RWPE2 (cell line): Measurements from ENCODE around the gene SPINDOC.
"Not testable (repeated sequence)": the region's sequence is repeated elsewhere in the genome, so short reads cannot be mapped to it uniquely, and the experiment has no call there.

ENCODE experiments used
- ATAC-seq: fragments of 200-7000 bp; cut with Tn5 transposase; 3 replicates; pipeline ENCODE4 v1.9.1; 2021; ENCODE audit warnings: low read depth
- DNase-seq: peaks from one replicate; pipeline ENCODE4 v3.0.0-alpha.2; 2020; ENCODE audit warnings: low spot score
- H3K27ac ChIP-seq: fragments of 450-650 bp; 2 replicates; pipeline ENCODE4 v1.5.1; 2017; ENCODE audit warnings: mild to moderate bottlenecking; ENCODE audit not compliant: poor library complexity, severe bottlenecking
- H3K27me3 ChIP-seq: fragments of 250-450 bp; sonication (Bioruptor Pico); 2 replicates; pipeline ENCODE4 v1.5.1; 2021; ENCODE audit warnings: mild to moderate bottlenecking, moderate library complexity; ENCODE audit not compliant: insufficient read depth, poor library complexity, severe bottlenecking
- H3K36me3 ChIP-seq: fragments of 250-450 bp; sonication (Bioruptor Pico); 2 replicates; pipeline ENCODE4 v1.5.1; 2020; ENCODE audit warnings: low read depth, mild to moderate bottlenecking, moderate library complexity
- H3K4me1 ChIP-seq: fragments of 250-450 bp; sonication (Bioruptor Pico); 2 replicates; pipeline ENCODE4 v1.5.1; 2021; ENCODE audit warnings: mild to moderate bottlenecking, moderate library complexity; ENCODE audit not compliant: insufficient read depth, poor library complexity, severe bottlenecking
- H3K4me3 ChIP-seq: fragments of 250-450 bp; sonication (Bioruptor Pico); 2 replicates; pipeline ENCODE4 v1.5.1; 2021; ENCODE audit warnings: mild to moderate bottlenecking, moderate library complexity; ENCODE audit not compliant: severe bottlenecking
- H3K9me3 ChIP-seq: fragments of 250-450 bp; sonication (Bioruptor Pico); 2 replicates; pipeline ENCODE4 v1.5.1; 2021; ENCODE audit warnings: mild to moderate bottlenecking, moderate library complexity; ENCODE audit not compliant: severe bottlenecking
- TF ChIP-seq, protein P1 (sequence below): fragments of 450-650 bp; IDR thresholded peaks from one replicate; pipeline ENCODE4 v1.5.1; 2017; ENCODE audit warnings: mild to moderate bottlenecking, moderate library complexity; ENCODE audit not compliant: poor library complexity, severe bottlenecking

The SPINDOC gene

DNA sequence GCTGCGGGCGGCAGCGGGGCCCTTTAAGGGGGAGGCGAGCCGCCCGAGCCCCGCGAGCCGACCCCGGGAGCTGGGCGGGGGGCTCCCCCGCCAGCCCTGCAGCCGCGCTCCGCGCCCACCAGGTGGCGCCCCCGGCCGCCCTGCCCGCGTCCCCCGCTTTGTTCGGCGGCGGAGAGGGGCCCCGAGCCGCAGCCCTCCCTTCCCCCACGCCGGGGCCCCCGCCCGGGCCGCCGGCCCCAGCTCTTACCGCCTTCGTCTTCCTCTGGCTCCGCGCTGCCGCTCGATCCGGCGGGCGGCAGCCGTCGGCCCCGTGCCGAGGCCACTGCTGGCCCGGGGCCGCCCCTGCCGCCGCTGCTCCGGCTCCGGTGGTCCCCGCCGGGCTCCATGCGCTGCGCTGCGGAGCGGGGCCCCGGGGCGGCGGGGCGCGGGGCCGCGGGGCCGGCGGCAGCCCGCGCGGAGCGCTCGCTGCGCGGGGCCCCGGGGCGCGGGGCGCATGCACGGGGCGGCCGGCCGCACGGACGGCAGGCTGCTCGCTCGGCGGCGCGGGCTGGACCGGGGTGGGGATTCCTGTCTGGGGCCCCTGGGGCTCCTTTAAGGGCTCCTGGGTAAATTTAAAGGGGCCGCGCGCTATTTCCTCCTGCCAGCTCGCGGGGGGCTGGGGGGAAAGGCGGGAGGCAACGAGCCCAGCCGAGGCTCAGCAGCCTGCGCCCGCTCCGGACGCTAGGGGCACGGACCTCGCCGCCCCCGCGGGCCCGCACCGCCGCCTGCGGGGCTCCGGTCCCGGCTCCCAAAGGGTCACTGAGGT is 44.8 kb upstream of the SPINDOC start, which contains the start of gene ZFTA:
ZFTA (minus strand) TSS at position 539 of the 805 bp plus-strand sequence; CDS start at position 386, 153 bp downstream.
- Histone ChIP-seq H3K27ac (peak within 1 kb of the TSS; percentile 47), H3K4me3 (peak within 1 kb of the TSS; percentile 94), H3K4me1 (peaks cover 4% of the 10 kb centered on the region), H3K9me3 (no peaks in the 10 kb centered on the region), H3K27me3 (no peaks in the 10 kb centered on the region), H3K36me3 (no peaks in the 10 kb centered on the region)
- DNase-seq (peak; percentile 70), ATAC-seq (peak; percentile 46)
- TF ChIP-seq, protein P1, sequence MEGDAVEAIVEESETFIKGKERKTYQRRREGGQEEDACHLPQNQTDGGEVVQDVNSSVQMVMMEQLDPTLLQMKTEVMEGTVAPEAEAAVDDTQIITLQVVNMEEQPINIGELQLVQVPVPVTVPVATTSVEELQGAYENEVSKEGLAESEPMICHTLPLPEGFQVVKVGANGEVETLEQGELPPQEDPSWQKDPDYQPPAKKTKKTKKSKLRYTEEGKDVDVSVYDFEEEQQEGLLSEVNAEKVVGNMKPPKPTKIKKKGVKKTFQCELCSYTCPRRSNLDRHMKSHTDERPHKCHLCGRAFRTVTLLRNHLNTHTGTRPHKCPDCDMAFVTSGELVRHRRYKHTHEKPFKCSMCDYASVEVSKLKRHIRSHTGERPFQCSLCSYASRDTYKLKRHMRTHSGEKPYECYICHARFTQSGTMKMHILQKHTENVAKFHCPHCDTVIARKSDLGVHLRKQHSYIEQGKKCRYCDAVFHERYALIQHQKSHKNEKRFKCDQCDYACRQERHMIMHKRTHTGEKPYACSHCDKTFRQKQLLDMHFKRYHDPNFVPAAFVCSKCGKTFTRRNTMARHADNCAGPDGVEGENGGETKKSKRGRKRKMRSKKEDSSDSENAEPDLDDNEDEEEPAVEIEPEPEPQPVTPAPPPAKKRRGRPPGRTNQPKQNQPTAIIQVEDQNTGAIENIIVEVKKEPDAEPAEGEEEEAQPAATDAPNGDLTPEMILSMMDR = peak; percentile 92

DNA sequence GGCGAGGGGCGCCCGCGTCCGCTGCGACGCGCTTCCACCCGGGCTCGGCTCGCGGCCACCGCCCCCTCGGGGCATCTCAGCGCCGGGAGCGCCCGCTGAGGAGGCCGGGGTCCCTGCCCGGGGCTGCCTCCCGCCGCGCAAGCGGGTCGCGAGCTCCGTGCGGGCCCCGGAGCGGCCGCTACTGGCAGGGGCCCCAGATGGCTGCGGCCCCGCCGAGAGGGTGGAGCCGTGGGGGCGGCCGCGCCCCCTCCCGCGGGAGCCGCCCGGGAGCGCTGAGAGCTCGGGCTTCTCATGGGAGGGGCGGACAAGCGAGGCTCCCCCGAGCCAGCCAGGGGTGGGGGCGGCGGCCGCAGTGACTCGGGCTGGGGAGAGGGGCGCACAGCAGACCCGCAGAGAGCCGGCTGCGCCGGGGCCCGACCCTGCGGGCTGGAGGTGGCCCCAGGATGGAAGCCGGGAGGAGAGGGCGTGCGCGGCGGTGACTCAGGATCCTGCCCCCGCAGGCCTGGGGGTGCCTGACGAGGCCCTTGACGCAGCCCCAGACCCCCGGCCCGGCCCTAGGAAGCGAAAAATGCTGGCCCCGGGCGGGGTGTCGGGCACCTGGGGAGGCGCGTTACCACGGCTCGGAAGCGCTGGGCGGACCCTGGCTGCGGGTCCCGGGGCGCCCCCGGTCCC is 44.1 kb upstream of the SPINDOC start:
- H3K27ac ChIP-seq = peak overlapping the region; percentile 31
- peaks cover 4% of the 10 kb centered on the region for H3K4me1 ChIP-seq
- H3K27me3 ChIP-seq = no peaks in the 10 kb centered on the region
- peak overlapping the region; percentile 94 for H3K4me3 ChIP-seq
- DNase-seq = peak; percentile 60
- TF ChIP-seq, protein P1 = no peak
- peak; percentile 45 for ATAC-seq
- H3K36me3 ChIP-seq = no peaks in the 10 kb centered on the region
- no peaks in the 10 kb centered on the region for H3K9me3 ChIP-seq

DNA sequence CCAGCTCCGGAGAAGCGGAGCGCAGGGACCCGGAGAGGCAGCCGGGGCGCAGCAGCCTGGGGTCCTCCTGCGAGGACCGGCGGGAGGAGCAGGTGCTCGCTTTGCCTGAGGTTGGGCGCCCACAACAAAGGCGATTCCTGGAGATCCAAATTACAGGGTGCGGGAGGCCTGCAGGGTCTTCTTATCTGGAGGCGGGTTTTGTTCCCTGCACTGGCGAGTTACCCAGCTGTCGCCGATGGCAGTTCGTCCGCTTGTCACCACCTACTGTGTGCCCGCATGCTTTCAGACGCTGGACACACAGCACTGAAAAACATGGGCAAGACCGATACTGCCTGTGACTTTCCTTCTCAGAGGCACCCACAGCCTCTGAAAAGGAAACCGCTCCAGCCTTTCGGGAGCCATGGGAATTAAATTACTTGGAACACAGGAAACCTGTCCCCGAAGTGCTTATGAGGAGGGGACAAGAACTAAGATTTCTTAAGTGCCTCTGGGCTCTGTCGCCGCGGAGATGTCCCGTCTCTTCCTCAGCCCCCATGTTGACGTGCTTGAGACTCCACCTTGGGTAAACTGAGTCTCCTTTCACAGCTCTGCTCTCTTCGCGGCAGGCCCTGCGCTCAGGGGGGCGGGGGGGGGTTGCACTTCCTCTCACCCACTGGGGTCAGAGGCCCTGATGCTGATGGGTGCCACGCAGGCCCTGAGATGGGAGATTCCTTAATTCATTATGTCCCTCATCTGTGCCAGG is 43.4 kb upstream of the SPINDOC start:
- H3K4me1 ChIP-seq = peaks cover 4% of the 10 kb centered on the region
- peak overlapping the region; percentile 94 for H3K4me3 ChIP-seq
- no peaks in the 10 kb centered on the region for H3K9me3 ChIP-seq
- no peaks in the 10 kb centered on the region for H3K36me3 ChIP-seq
- ATAC-seq (no peak), DNase-seq (no peak)
- no peak overlapping the region for H3K27ac ChIP-seq
- TF ChIP-seq, protein P1 = no peak
- H3K27me3 ChIP-seq = no peaks in the 10 kb centered on the region

DNA sequence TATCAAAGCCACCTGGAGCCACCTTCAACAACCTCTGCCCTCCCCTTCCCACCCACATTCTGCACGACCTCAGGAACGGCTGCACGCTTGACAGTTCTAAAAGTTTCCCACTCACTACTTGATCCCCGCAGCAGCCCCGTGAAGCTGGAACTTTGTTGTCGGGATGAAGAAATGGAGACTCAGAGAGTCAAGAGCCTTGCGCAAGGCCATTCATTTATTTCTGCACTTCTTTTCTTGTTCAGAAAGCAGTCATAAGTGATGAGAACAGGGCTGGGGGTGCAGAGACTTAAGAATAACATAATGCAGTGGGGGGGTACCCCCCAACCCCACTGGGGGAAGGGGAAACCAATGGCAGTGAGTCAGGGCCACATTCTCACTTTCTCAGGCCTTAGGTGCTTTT is 42.5 kb upstream of the SPINDOC start:
- Histone ChIP-seq H3K36me3 (no peaks in the 10 kb centered on the region), H3K4me3 (no peak overlapping the region)

DNA sequence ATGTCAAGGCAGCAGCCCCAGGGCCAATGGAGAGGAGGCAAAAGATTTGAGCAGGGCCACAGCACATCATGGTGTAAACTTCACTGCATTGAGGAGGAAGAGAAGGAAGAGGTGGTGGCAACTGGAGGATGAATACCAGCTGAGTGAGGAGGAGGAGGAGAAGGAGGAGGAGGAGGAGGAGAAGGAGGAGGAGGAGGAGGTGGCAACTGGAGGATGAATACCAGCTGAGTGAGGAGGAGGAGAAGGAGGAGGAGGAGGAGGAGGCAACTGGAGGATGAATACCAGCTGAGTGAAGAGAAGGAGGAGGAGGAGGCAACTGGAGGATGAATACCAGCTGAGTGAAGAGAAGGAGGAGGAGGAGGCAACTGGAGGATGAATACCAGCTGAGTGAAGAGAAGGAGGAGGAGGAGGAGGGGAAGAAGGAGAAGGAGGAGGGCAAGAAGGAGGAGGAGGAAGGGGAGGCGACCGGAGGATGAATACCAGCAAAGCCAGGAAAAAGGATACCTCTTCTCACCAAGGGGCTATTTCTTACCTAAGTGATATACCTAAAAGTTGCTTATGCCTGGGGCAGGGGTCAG is 41.4 kb upstream of the SPINDOC start:
- ATAC-seq, H3K27me3 ChIP-seq, H3K9me3 ChIP-seq, H3K4me1 ChIP-seq, H3K36me3 ChIP-seq, DNase-seq, H3K4me3 ChIP-seq, H3K27ac ChIP-seq: not testable (repeated sequence)

More for the DNA sequence above, 42.5 kb upstream of the SPINDOC start:
- H3K27ac ChIP-seq = no peak overlapping the region
- TF ChIP-seq, protein P1 = no peak
- no peaks in the 10 kb centered on the region for H3K27me3 ChIP-seq
- peaks cover 4% of the 10 kb centered on the region for H3K4me1 ChIP-seq
- ATAC-seq (no peak), DNase-seq (no peak)
- H3K9me3 ChIP-seq = no peaks in the 10 kb centered on the region
